Motor neuron (in vitro differentiated cells): ENCODE data around the gene PHKA2. TPM values are rescaled to one million over a fixed set of nuclear protein-coding genes. Genes with fewer than 3 reads are reported as not detected.
"Not testable (repeated sequence)": the region's sequence is repeated elsewhere in the genome, so short reads cannot be mapped to it uniquely, and the experiment has no call there.

Experiments
- ATAC-seq, 8 experiments: fragments of 200-7000 bp; cut with Tn5 transposase; replicated peaks in 6 of 8; 2 replicates each; pipeline ENCODE4 v1.8.0; 2021; ENCODE audit warnings: mild to moderate bottlenecking in 8 of 8, moderate library complexity in 8 of 8
- H3K27ac ChIP-seq, 2 donors: fragments of 250-450 bp; sonication (Bioruptor Pico); 2 replicates each; pipeline ENCODE4 v1.9.0; 2021; ENCODE audit warnings: antibody characterized with exemption in 2 of 2, mild to moderate bottlenecking in 2 of 2, moderate library complexity in 1 of 2
- H3K4me1 ChIP-seq, 2 donors: fragments of 250-450 bp; sonication (Bioruptor Pico); replicated peaks in 1 of 2; 2 replicates each; pipeline ENCODE4 v1.6.1; 2021; ENCODE audit warnings: antibody characterized with exemption in 2 of 2, mild to moderate bottlenecking in 2 of 2, moderate library complexity in 1 of 2
- H3K4me3 ChIP-seq, 5 donors: fragments of 250-450 bp; sonication (Bioruptor Pico); 2 replicates each; pipeline ENCODE4 v1.9.0; 2021; ENCODE audit warnings: antibody characterized with exemption in 5 of 5, mild to moderate bottlenecking in 5 of 5, moderate library complexity in 4 of 5
- WGBS, 10 experiments: fragments of 450-650 bp; shearing (Covaris generic); methylation state at CpG; one replicate each; pipeline ENCODE4 v1.0.0; 2022; 5-methylcytosine and 5-hydroxymethylcytosine counted together
- in situ Hi-C, 9 experiments: fragments of 400-800 bp; cut with MboI; loops; one replicate each; pipeline ENCODE4 v1.15.0; 2021; ENCODE audit warnings: low sequenced_read_pairs in 9 of 9, low pct_unique_long_range_greater_than_20kb in 2 of 9; ENCODE audit not compliant: unreplicated experiment in 9 of 9
- total RNA-seq, 8 experiments: library from RNA; unstranded; fragments of 300-600 nt; gene quantifications; 2 replicates each; pipeline versions ENCODE4 v1.2.3 to v1.2.4, GENCODE V29; 2022

The PHKA2 gene
- total RNA-seq, 8 experiments from 2014 or later = 6.1 to 23.8 (median 10.2) TPM

GRCh38 chrX:18864390-18864920 lies 119.5 kb downstream of the PHKA2 start:
- ATAC-seq = no peak
- 60 to 97% (median 71%) methylated on average over 1 to 11 of the region's 15 CpGs; no CpG with 5 or more reads in 6 of the 10 experiments for WGBS, 10 experiments
- in situ Hi-C loops = no loop called here
- Histone ChIP-seq H3K4me3 (no peak overlapping the region), H3K4me1 (no peaks in the 10 kb centered on the region), H3K27ac (no peak overlapping the region)

DNA sequence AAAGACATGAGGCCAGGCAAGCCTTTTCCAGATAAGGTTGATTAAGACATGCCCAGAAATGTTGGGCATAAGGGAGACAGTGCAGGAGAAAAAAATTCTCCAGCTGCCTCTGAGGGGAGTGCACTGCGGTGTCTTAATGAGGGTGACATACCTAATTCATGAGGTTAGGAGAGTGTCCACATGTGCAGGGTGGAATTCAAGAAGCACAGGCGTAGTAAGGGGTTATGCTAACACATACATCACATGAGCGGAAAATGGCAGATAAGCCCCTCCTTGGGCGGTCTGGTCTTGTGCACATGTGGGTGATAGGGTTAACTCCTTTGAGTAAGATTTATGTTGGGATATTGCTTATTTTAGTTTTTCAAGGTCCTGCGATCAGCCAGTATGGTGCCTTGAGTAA lies 122.4 kb downstream of the PHKA2 start:
- Histone ChIP-seq H3K4me3 (no peak overlapping the region), H3K27ac (no peak overlapping the region), H3K4me1 (no peaks in the 10 kb centered on the region)
- in situ Hi-C loops = no loop called here
- ATAC-seq = peak in 5 of 8 experiments; percentile 35 to 62 (median 52)
- WGBS, 10 experiments = 52 to 92% (median 80%) methylated on average over 2 to 5 of the region's 5 CpGs; no CpG with 5 or more reads in 5 of the 10 experiments

GRCh38 chrX:18856645-18856997 lies 127.3 kb downstream of the PHKA2 start:
- no peak overlapping the region for H3K4me3 ChIP-seq
- ATAC-seq = no peak
- WGBS, 10 experiments = 0 to 60% (median 37%) methylated on average over 1 of the region's 1 CpG; no CpG with 5 or more reads in 6 of the 10 experiments
- H3K27ac ChIP-seq = no peak overlapping the region
- H3K4me1 ChIP-seq = peaks cover 0 to 3% of the 10 kb centered on the region in 2 donors
- in situ Hi-C loops = no loop called here

DNA sequence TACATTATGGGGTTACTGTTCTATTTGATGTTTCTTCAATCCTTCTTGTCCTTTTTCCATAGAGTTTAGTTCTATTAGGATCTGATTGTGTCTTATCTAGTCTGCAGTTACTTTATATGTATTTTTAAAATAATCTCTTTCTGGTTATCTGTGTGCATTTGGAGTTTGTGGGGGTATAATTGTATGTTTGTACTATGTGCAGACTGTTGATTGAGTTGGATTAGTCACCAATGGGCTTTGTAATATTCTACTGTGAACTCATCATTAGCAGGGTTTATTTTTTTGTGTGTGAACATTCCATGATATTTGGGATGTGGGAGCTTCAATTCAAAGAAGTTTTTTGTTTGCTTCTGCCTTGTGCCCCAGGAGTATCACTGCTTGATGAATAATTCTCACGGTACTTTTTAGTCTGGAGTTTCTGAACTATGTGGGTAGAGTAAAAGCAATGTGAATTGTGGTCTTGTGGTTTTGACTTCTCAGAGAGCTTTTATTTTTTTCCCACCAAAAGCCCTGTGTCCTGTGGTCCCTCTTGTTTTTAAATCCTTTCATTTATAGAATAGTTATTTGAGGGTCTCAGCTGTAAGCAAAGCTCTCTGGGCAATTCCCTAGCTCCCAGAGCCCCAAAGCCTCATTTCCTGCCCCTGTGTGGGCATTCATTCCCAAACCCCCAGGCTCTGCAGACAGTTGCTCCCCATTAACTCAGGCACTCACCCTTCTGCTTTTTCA lies 127.8 kb downstream of the PHKA2 start:
- ATAC-seq = no peak
- 57 to 100% methylated on average over 1 of the region's 1 CpG; no CpG with 5 or more reads in 8 of the 10 experiments for WGBS, 10 experiments
- Histone ChIP-seq H3K4me3 (no peak overlapping the region), H3K4me1 (peaks cover 0 to 3% of the 10 kb centered on the region in 2 donors), H3K27ac (no peak overlapping the region)
- in situ Hi-C loops = no loop called here

DNA sequence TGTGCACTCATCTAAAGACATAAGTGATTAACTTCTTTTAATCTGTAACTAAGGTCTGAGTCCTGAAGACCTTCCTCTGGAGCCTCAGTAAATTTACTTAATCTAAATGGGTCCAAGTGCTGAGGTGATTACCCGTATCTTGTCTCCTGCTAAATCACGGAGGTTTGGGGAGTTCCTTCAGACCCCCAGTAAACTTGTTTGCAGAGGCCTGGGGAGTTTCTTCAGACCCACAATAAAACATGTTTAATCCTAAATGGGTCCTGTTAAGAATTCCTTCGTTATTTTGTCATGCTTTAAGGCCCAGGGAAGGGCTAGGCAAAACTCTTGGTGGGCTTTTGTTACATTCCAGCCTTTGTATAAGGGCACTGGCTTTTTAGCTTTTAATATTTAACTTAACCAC lies 136.0 kb downstream of the PHKA2 start:
- ATAC-seq, H3K4me1 ChIP-seq, H3K27ac ChIP-seq, in situ Hi-C loops, H3K4me3 ChIP-seq: not testable (repeated sequence)
- 10 to 80% (median 60%) methylated on average over 1 of the region's 3 CpGs; no CpG with 5 or more reads in 7 of the 10 experiments for WGBS, 10 experiments

Other genes with a start within 250 kb of the PHKA2 start
- gene ADGRG2, start 138.4 kb upstream of the PHKA2 start, total RNA-seq = 1 to 10 TPM in 2 of 8 experiments, under 1 TPM in 6; 0.66 to 5.4 (median 0.85) TPM